HG03045 (cell line): Measurements from ENCODE around the gene FAM149B1.
"Not testable (repeated sequence)": the region's sequence is repeated elsewhere in the genome, so short reads cannot be mapped to it uniquely, and the experiment has no call there.

Experiments
- ATAC-seq: cut with Tn5 transposase; IDR thresholded peaks from one replicate; pipeline ENCODE4 v1.9.1; 2021; ENCODE audit warnings: mild to moderate bottlenecking, moderate library complexity; ENCODE audit not compliant: unreplicated experiment

FAM149B1 gene

GRCh38 chr10:73167783-73168464 is at the start of gene FAM149B1, which contains the start of gene ECD:
Gene FAM149B1 (plus strand): TSS chr10:73168119. CDS start chr10:73168340, 221 bp downstream.
Gene ECD (minus strand): TSS chr10:73168008. CDS start chr10:73163937, 4,071 bp downstream.
- ATAC-seq = peak; percentile 91

GRCh38 chr10:73119457-73119856 is 48.5 kb upstream of the FAM149B1 start:
- ATAC-seq = no peak

- ATAC-seq = no peak
Measured at GRCh38 chr10:73119952-73120351, 48.0 kb upstream of the FAM149B1 start.

GRCh38 chr10:73126343-73126742 is 41.6 kb upstream of the FAM149B1 start:
- ATAC-seq = no peak

- no peak for ATAC-seq
Measured at GRCh38 chr10:73131301-73131700, 36.6 kb upstream of the FAM149B1 start.

- ATAC-seq = no peak
Measured at GRCh38 chr10:73131913-73132686, 35.8 kb upstream of the FAM149B1 start.

- no peak for ATAC-seq
Measured at GRCh38 chr10:73134727-73135126, 33.2 kb upstream of the FAM149B1 start.

- ATAC-seq = no peak
Measured at GRCh38 chr10:73136627-73137026, 31.3 kb upstream of the FAM149B1 start.

- no peak for ATAC-seq
Measured at GRCh38 chr10:73139251-73139650, 28.7 kb upstream of the FAM149B1 start.

GRCh38 chr10:73141603-73142002 is 26.3 kb upstream of the FAM149B1 start:
- ATAC-seq = no peak

GRCh38 chr10:73150633-73151413 is 17.1 kb upstream of the FAM149B1 start:
- ATAC-seq = not testable (repeated sequence)

GRCh38 chr10:73152009-73152408 is 15.9 kb upstream of the FAM149B1 start:
- ATAC-seq = no peak

GRCh38 chr10:73156054-73156453 is 11.9 kb upstream of the FAM149B1 start:
- ATAC-seq = no peak

- ATAC-seq = no peak
Measured at GRCh38 chr10:73159038-73159648, 8.8 kb upstream of the FAM149B1 start.

GRCh38 chr10:73161079-73161478 is 6.8 kb upstream of the FAM149B1 start:
- ATAC-seq = no peak

GRCh38 chr10:73161662-73162061 is 6.3 kb upstream of the FAM149B1 start:
- ATAC-seq = no peak

- ATAC-seq = no peak
Measured at GRCh38 chr10:73163096-73163495, 4.8 kb upstream of the FAM149B1 start.

GRCh38 chr10:73166972-73167371 is 947 bp upstream of the FAM149B1 start:
- ATAC-seq = no peak

- ATAC-seq = no peak
Measured at GRCh38 chr10:73167458-73167782, 499 bp upstream of the FAM149B1 start.

GRCh38 chr10:73168465-73168803 is 515 bp downstream of the FAM149B1 start:
- peak; percentile 25 for ATAC-seq

- no peak for ATAC-seq
Measured at GRCh38 chr10:73169320-73169719, 1.4 kb downstream of the FAM149B1 start.
